ENCODE results near the gene CISH. TPM values are rescaled to one million over a fixed set of nuclear protein-coding genes. Genes with fewer than 3 reads are reported as not detected.

CISH gene
- total RNA-seq, 1 experiment from 2014 or later: 0.57 TPM

DNA sequence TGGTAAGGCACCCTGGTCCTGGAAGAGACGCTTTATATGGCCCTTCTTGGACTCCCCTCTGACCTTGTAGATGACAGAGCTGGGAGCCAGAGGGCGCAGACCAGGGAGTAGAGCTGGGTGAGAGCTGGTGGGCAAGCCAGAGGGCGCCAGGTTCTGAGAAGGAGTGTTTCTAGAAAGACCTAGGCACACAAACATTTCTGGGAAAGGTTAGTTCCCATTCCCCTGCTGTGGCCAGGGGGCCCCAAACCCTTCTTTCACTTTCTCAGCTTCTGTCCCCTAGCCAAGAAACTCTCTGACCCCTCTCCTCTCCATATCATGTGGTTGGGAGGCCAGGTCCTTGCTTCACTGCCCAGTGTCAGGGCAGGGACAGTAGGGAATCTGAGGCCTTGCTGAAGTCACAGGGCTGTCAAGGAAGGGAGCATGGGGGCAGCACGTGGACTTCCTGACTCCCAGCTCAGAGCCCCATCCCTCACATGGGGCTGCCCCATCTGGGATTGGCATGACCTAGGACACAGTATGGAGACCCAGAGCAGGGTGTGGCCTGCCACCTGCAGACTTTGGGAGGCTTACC lies 38.7 kb downstream of the CISH start:
- TF ChIP-seq, protein P1, sequence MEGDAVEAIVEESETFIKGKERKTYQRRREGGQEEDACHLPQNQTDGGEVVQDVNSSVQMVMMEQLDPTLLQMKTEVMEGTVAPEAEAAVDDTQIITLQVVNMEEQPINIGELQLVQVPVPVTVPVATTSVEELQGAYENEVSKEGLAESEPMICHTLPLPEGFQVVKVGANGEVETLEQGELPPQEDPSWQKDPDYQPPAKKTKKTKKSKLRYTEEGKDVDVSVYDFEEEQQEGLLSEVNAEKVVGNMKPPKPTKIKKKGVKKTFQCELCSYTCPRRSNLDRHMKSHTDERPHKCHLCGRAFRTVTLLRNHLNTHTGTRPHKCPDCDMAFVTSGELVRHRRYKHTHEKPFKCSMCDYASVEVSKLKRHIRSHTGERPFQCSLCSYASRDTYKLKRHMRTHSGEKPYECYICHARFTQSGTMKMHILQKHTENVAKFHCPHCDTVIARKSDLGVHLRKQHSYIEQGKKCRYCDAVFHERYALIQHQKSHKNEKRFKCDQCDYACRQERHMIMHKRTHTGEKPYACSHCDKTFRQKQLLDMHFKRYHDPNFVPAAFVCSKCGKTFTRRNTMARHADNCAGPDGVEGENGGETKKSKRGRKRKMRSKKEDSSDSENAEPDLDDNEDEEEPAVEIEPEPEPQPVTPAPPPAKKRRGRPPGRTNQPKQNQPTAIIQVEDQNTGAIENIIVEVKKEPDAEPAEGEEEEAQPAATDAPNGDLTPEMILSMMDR (IDR thresholded peaks at IDR 0.05): no peak
- TF ChIP-seq, protein P2, sequence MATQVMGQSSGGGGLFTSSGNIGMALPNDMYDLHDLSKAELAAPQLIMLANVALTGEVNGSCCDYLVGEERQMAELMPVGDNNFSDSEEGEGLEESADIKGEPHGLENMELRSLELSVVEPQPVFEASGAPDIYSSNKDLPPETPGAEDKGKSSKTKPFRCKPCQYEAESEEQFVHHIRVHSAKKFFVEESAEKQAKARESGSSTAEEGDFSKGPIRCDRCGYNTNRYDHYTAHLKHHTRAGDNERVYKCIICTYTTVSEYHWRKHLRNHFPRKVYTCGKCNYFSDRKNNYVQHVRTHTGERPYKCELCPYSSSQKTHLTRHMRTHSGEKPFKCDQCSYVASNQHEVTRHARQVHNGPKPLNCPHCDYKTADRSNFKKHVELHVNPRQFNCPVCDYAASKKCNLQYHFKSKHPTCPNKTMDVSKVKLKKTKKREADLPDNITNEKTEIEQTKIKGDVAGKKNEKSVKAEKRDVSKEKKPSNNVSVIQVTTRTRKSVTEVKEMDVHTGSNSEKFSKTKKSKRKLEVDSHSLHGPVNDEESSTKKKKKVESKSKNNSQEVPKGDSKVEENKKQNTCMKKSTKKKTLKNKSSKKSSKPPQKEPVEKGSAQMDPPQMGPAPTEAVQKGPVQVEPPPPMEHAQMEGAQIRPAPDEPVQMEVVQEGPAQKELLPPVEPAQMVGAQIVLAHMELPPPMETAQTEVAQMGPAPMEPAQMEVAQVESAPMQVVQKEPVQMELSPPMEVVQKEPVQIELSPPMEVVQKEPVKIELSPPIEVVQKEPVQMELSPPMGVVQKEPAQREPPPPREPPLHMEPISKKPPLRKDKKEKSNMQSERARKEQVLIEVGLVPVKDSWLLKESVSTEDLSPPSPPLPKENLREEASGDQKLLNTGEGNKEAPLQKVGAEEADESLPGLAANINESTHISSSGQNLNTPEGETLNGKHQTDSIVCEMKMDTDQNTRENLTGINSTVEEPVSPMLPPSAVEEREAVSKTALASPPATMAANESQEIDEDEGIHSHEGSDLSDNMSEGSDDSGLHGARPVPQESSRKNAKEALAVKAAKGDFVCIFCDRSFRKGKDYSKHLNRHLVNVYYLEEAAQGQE (IDR thresholded peaks at IDR 0.05; ENCODE audit: insufficient read depth in 1 of 2, low read depth in 2 of 2, low read length in 1 of 2): no peak
- TF ChIP-seq TCF7L2 (IDR thresholded peaks at IDR 0.05; ENCODE audit: low read depth, low read length) (no peak), POLR2AphosphoS5 (IDR thresholded peaks at IDR 0.05; ENCODE audit: low read depth, low read length) (no peak), SIN3A (IDR thresholded peaks at IDR 0.05; ENCODE audit: borderline replicate concordance, insufficient read depth, low read depth, low read length) (no peak)
- peaks cover 4% of the 10 kb centered on the region for H3K4me1 ChIP-seq (ENCODE audit: control insufficient read depth, insufficient read depth, low read length)
- no peak overlapping the region for H3K27ac ChIP-seq (ENCODE audit: low read length)
- ChIA-PET POLR2A (no interaction called here), CTCF (no interaction called here)
- H3K9me3 ChIP-seq (ENCODE audit: control insufficient read depth, insufficient read depth, low read depth, low read length): no peaks in the 10 kb centered on the region
- H3K36me3 ChIP-seq (ENCODE audit: control insufficient read depth, insufficient read depth, low read length): peaks cover 3% of the 10 kb centered on the region; the same call in 1 of the 2 replicates
- intact Hi-C loops (cut with micrococcal nuclease; ENCODE audit: unreplicated experiment): loop anchor here (1.0 kb wide), 1 partner anchor 40 kb away; no protein-coding TSS in a partner anchor
- BruUV-seq (replicated peaks): no TSS peak
- no peaks in the 10 kb centered on the region for H3K27me3 ChIP-seq (ENCODE audit: control insufficient read depth, insufficient read depth, low read length)
- in situ Hi-C loops (cut with HindIII; ENCODE audit: low pct_unique_long_range_greater_than_20kb, low sequenced_read_pairs): no loop called here
- no peak for DNase-seq (ENCODE audit: low read depth, low spot score)
- no peak for ATAC-seq
- H3K4me3 ChIP-seq (ENCODE audit: low read depth in 2 of 2, low read length in 2 of 2): no peak overlapping the region

DNA sequence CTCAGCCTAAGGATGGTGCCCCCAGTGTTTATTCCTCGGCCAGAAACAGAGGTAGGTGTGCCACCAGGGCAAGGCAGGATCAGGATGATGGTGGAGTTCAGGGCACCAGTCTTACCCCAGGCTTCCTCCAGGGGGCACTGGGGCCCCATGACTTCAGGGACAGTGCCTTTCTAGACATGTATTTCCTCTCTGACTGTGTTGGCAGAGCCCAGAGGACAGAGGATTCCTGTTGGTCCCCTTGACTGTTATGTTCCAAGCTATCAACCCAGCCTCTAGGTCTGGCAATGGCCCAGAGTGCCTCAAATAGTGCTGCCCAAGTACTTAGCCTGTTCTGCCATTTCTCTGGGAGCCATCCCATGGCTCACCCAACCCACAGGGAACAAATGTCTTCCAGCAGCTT lies 39.4 kb downstream of the CISH start:
- no peaks in the 10 kb centered on the region for H3K27me3 ChIP-seq (ENCODE audit: control insufficient read depth, insufficient read depth, low read length)
- peaks cover 7% of the 10 kb centered on the region for H3K4me1 ChIP-seq (ENCODE audit: control insufficient read depth, insufficient read depth, low read length)
- intact Hi-C loops (cut with micrococcal nuclease; ENCODE audit: unreplicated experiment): loop anchor here (1.0 kb wide), 1 partner anchor 41 kb away; no protein-coding TSS in a partner anchor
- ChIA-PET CTCF (no interaction called here), POLR2A (no interaction called here)
- H3K9me3 ChIP-seq (ENCODE audit: control insufficient read depth, insufficient read depth, low read depth, low read length): no peaks in the 10 kb centered on the region
- no peak for ATAC-seq
- H3K27ac ChIP-seq (ENCODE audit: low read length): no peak overlapping the region
- no peak overlapping the region for H3K4me3 ChIP-seq (ENCODE audit: low read depth in 2 of 2, low read length in 2 of 2)
- in situ Hi-C loops (cut with HindIII; ENCODE audit: low pct_unique_long_range_greater_than_20kb, low sequenced_read_pairs): no loop called here
- peaks cover 3% of the 10 kb centered on the region; the same call in 1 of the 2 replicates for H3K36me3 ChIP-seq (ENCODE audit: control insufficient read depth, insufficient read depth, low read length)
- no TSS peak for BruUV-seq (replicated peaks)
- TF ChIP-seq, protein P1 (IDR thresholded peaks at IDR 0.05): peak; percentile 79
- TF ChIP-seq, protein P2 (IDR thresholded peaks at IDR 0.05; ENCODE audit: insufficient read depth in 1 of 2, low read depth in 2 of 2, low read length in 1 of 2): no peak
- no peak for TF ChIP-seq POLR2AphosphoS5 (IDR thresholded peaks at IDR 0.05; ENCODE audit: low read depth, low read length)
- no peak for TF ChIP-seq SIN3A (IDR thresholded peaks at IDR 0.05; ENCODE audit: borderline replicate concordance, insufficient read depth, low read depth, low read length)
- DNase-seq (ENCODE audit: low read depth, low spot score): peak; percentile 51
